Duodenal mucosa (tissue), 2 donors: ENCODE measurements around the gene GGTLC2.
"Not testable (repeated sequence)": the region's sequence is repeated elsewhere in the genome, so short reads cannot be mapped to it uniquely, and the experiment has no call there.

Source experiments
- H3K27ac ChIP-seq: one replicate; pipeline ENCODE4 v1.7.0; 2013; ENCODE audit warnings: low read depth, low read length
- H3K27me3 ChIP-seq, 2 donors: one replicate each; pipeline ENCODE4 v1.7.0; 2013; ENCODE audit warnings: low read length in 2 of 2, control low read depth in 1 of 2; ENCODE audit not compliant: insufficient read depth in 2 of 2, control insufficient read depth in 1 of 2
- H3K36me3 ChIP-seq, 2 donors: one replicate each; pipeline ENCODE4 v1.7.0; 2013; ENCODE audit warnings: low read length in 2 of 2, control low read depth in 1 of 2; ENCODE audit not compliant: insufficient read depth in 2 of 2, control insufficient read depth in 1 of 2
- H3K4me1 ChIP-seq, 2 donors: one replicate each; pipeline ENCODE4 v1.7.0; 2013; ENCODE audit warnings: low read length in 2 of 2, control low read depth in 1 of 2; ENCODE audit not compliant: insufficient read depth in 2 of 2, control insufficient read depth in 1 of 2
- H3K4me3 ChIP-seq, 2 donors: one replicate each; pipeline ENCODE4 v1.7.0; 2013; ENCODE audit warnings: low read length in 2 of 2, low read depth in 1 of 2
- H3K9ac ChIP-seq, 2 donors: one replicate each; pipeline ENCODE4 v1.7.0; 2013; ENCODE audit warnings: low read length in 2 of 2, low read depth in 1 of 2
- H3K9me3 ChIP-seq, 2 donors: one replicate each; pipeline ENCODE4 v1.7.0; 2013; ENCODE audit warnings: low read length in 2 of 2, control low read depth in 1 of 2; ENCODE audit not compliant: control insufficient read depth in 1 of 2

Gene GGTLC2

DNA sequence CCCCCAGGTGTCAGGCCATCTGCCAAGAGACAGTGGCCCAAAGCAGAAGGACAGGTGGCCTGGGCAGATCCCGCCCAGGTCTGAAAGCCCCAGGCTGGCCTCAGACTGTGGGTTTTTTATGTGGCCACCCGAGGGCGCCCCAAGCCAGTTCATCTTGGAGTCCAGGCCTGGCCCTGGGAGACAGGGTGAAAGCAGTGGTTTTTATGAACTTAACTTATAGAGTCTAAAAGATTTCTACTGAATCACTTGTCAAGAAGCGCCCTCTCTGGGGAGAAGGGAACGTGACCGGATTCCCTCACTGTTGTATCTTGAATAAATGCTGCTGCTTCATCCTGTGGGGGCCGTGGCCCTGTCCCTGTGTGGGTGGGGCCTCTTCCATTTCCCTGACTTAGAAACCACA is 8.2 kb upstream of the GGTLC2 start:
- H3K27ac ChIP-seq, H3K36me3 ChIP-seq, H3K27me3 ChIP-seq, H3K4me3 ChIP-seq, H3K9ac ChIP-seq, H3K4me1 ChIP-seq, H3K9me3 ChIP-seq: not testable (repeated sequence)

DNA sequence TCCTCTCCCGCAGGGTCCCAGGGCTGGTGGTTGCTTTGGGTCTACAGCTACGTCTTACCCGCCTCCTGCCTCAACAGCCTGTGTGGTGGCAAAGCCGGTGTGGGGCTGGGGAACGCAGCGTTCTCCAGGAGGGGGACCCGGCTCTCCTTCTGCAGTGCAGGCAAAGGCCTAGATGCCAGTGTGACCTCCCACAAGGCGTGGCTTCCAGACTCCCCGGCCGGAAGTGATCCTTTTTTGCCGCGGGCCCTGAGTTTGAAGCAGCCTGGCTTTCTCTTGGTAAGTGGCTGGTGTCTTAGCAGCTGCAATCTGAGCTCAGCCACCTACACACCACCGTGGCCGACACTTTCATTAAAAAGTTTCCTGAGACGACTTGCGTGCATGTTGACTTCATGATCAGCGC is 6.1 kb upstream of the GGTLC2 start:
- H3K9ac ChIP-seq, H3K4me1 ChIP-seq, H3K9me3 ChIP-seq, H3K27ac ChIP-seq, H3K36me3 ChIP-seq, H3K4me3 ChIP-seq, H3K27me3 ChIP-seq: not testable (repeated sequence)

DNA sequence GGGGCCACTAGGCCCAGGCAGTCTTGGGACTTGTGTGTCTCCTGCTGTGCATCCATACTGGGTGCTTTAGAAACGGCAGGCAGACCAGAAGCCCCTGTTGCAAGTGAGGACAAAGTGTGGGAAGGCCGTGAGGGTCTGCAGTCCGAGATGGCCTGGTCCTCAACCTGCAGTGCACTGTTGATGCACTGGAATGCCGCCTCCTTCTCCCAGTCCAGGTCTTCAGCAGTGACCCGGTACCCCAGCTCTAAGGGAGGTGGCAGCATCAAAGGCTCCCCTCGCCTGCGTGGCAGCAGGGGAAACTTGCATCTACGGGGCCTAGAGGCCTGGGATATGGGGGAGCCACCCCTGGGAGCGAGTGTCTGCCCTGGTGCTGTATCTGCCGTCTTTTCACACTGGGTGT is 2.2 kb upstream of the GGTLC2 start:
- H3K4me3 ChIP-seq, H3K9me3 ChIP-seq, H3K36me3 ChIP-seq, H3K9ac ChIP-seq, H3K27ac ChIP-seq, H3K27me3 ChIP-seq, H3K4me1 ChIP-seq: not testable (repeated sequence)

DNA sequence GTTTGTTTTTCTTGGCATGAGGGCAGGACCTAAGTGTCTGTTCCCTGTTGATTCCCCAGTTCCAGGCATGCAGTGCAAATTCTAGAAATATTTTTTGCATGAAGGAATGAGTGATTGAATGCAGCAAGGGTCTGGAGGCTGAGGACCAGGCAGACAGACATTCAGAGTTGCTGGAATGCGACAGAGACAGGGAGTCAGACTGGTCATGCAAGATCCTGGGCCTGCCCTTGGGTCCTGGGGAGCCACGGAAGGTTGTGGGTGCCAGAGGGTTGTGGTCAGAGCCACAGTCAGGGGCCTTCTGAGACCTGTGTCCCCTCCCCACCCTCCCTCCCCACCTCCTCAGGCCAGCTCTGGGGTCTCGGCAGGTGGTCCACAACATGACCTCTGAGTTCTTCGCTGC is 1.6 kb downstream of the GGTLC2 start:
- not testable (repeated sequence) for H3K9ac ChIP-seq, H3K9me3 ChIP-seq, H3K36me3 ChIP-seq, H3K27me3 ChIP-seq, H3K27ac ChIP-seq, H3K4me3 ChIP-seq, H3K4me1 ChIP-seq

DNA sequence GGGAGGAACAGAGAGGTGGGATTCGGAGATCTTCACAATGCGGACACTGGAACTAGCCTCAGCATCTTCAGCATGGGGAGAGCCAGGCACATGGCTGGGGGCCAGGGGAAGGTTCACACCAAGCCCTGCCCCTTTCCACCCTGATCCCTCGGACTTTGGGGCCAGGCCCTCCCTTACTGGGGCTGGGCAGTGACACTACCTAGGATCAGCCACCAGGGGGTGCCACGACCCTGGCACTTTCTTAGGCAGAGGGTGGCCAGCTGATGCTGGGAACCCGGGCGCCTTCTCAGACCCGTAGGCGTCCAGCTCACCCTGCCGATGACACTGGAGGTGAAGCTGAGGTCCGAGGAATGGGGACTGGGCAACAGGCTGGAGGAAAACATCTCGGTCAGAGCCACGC is 3.5 kb downstream of the GGTLC2 start:
- H3K4me3 ChIP-seq, H3K9ac ChIP-seq, H3K27ac ChIP-seq, H3K4me1 ChIP-seq, H3K27me3 ChIP-seq, H3K9me3 ChIP-seq, H3K36me3 ChIP-seq: not testable (repeated sequence)

DNA sequence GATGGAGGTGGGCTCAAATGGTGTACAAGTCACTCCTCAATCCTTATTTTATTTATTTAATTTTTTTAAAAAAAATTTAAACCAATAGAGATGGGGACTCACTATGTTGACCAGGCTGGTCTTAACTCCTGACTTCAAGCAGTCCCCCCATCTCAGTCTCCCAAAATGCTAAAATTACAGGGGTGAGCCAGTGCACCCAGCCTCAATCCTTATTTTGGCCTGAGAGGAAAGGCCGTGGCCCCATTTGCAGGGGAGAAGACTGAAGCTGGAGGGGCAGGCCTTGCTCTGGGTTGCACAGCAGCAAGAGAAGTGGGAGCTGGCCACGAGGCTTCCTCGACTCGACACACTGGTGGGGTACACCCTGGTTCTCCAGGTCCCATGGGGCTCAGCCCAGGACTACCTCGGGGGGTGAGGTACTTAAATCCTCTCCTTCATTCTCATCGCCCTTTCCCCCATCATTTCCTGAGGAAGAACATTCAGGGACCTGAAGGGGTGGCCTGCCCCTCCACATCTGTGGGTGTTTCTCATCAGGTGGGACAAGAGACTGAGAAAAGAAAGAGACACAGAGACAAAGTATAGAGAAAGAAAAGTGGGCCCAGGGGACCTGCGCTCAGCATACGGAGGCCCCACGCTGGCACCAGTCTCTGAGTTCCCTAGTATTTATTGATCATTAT is 4.6 kb downstream of the GGTLC2 start:
- H3K9me3 ChIP-seq, H3K27ac ChIP-seq, H3K4me1 ChIP-seq, H3K27me3 ChIP-seq, H3K9ac ChIP-seq, H3K36me3 ChIP-seq, H3K4me3 ChIP-seq: not testable (repeated sequence)

DNA sequence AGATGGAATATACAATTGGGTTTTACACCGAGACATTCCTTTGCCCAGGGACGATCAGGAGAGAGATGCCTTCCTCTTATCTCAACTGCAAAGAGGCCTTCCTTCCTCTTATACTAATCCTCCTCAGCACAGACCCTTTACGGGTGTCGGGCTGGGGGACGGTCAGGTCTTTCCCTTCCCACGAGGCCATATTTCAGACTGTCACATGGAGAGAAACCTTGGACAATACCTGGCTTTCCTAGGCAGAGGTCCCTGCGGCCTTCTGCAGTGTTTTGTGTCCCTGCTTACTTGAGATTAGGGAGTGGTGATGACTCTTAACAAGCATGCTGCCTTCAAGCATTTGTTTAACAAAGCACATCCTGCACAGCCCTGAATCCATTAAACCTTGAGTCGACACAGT is 5.3 kb downstream of the GGTLC2 start:
- H3K27me3 ChIP-seq, H3K36me3 ChIP-seq, H3K9ac ChIP-seq, H3K9me3 ChIP-seq, H3K27ac ChIP-seq, H3K4me3 ChIP-seq, H3K4me1 ChIP-seq: not testable (repeated sequence)

DNA sequence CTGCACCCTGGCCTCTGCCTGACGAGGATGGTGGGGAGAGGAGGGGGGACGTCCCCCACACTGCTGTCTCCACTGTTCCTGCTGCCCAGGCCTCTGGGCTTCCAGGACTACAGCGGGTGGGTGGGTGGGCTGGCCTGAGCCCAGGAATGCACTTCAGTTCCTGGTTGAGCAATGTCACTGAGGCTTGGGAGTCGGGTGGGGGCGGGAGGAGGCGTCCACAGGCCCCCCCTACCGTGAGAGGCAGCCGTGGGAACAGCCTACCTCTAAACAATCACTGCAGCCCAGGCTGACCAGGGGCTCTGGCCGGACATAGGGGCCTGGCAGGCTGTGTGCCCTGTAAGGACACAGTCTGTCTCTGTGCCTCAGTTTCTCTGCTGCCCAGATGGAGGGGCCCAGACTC is 6.0 kb downstream of the GGTLC2 start:
- H3K4me1 ChIP-seq, H3K27me3 ChIP-seq, H3K27ac ChIP-seq, H3K9me3 ChIP-seq, H3K4me3 ChIP-seq, H3K9ac ChIP-seq, H3K36me3 ChIP-seq: not testable (repeated sequence)

DNA sequence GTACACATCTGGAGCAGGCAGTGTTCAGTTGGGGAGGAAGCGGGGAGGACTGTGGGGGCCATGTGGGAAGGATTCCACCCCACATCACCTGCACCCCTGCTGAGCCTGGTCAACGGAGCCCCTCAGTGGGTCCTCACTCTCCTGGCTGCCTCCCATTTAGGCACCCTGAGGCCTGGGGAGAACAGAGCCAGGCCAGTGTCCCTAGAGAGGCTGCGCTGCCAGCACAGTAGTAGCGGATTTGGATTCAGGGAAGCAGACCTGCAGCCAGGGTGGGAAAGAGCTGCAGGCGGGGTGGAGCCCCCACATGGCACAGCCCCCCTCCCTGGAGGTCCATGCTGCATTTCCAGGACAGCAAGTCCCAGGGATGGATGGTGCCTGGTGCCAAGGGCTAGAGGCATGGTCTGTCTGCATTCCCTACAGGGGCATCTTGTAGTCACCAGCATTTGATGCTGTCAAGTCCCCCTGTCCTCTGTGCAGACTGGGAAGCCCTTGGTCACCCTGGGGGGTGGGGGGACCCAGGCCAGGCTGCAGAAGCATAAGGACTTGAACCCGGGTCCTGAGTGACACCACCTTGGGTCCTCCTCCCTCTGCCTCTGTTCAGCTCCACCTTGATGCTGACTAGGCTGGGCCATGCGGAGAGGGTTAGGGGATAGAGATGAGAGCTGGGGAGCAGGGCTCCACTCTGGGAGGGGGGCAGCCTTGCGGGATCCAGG is 6.5 kb downstream of the GGTLC2 start:
- not testable (repeated sequence) for H3K27ac ChIP-seq

DNA sequence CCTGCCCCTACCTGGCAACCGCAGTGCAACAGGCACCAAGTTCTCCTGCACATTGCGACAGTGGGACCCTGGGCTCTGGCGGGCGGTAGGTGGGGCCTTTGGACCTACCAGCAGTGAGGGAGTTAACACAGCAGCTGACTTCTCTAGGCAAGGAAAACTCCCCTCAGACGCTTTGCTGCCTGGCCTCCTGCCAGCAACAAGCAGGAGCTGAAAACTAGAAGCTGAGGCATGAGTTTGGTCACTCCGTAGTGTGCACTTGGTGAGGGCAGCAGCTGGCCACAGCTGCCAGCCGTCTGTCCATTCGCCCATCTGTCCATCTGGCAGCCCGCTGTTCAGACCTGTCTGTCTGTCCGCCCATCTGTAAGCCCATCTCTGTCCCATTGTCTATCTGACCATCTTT is 7.2 kb downstream of the GGTLC2 start:
- not testable (repeated sequence) for H3K4me3 ChIP-seq, H3K36me3 ChIP-seq, H3K9ac ChIP-seq, H3K9me3 ChIP-seq, H3K27ac ChIP-seq, H3K27me3 ChIP-seq, H3K4me1 ChIP-seq

More for the DNA sequence above, 6.5 kb downstream of the GGTLC2 start:
- H3K9me3 ChIP-seq, H3K27me3 ChIP-seq, H3K9ac ChIP-seq, H3K4me3 ChIP-seq, H3K36me3 ChIP-seq, H3K4me1 ChIP-seq: not testable (repeated sequence)

DNA sequence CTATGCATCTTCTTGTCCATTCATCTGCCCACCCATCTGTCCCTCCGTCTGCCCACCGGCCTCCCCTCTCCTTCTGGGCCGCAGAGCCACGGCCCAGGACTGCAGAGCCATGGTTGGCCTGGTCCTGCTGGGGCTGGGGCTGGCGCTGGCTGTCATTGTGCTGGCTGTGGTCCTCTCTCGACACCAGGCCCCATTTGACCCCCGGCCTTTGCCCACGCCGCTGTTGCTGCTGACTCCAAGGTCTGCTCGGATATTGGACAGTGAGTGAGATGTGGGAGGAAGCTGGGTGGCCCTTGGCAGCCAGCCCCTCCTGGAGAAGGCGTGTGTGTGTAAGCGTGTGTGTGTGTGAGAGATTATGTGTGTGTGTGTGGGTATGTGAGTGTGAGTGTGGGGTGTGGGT is 7.7 kb downstream of the GGTLC2 start:
- H3K9me3 ChIP-seq, H3K4me3 ChIP-seq, H3K9ac ChIP-seq, H3K27ac ChIP-seq, H3K27me3 ChIP-seq, H3K4me1 ChIP-seq, H3K36me3 ChIP-seq: not testable (repeated sequence)
